Fibroblast of villous mesenchyme (primary cell): ENCODE measurements around the gene IGHMBP2. TPM values are rescaled to one million over a fixed set of nuclear protein-coding genes. Genes with fewer than 3 reads are reported as not detected.
"Not testable (repeated sequence)": the region's sequence is repeated elsewhere in the genome, so short reads cannot be mapped to it uniquely, and the experiment has no call there.

Experiments used
- DNase-seq: peaks from one replicate; pipeline ENCODE4 v3.0.0-alpha.2; 2010; ENCODE audit warnings: low read depth
- H3K4me3 ChIP-seq: 2 replicates; pipeline ENCODE4 v1.5.1; 2011; ENCODE audit warnings: low read depth, mild to moderate bottlenecking, low read length
- total RNA-seq: library from RNA; depleted of rRNA; stranded (reverse); fragments of >200 nt; gene quantifications from 2 replicates; pipeline ENCODE4 v1.2.3, GENCODE V29; 2012
- TF ChIP-seq, protein P1 (sequence below): IDR thresholded peaks from 2 replicates; pipeline ENCODE4 v1.5.1; 2012; ENCODE audit warnings: low read depth, mild to moderate bottlenecking, low read length; ENCODE audit not compliant: insufficient read depth

The IGHMBP2 gene
- total RNA-seq, 1 donor, result 9.9 TPM

DNA sequence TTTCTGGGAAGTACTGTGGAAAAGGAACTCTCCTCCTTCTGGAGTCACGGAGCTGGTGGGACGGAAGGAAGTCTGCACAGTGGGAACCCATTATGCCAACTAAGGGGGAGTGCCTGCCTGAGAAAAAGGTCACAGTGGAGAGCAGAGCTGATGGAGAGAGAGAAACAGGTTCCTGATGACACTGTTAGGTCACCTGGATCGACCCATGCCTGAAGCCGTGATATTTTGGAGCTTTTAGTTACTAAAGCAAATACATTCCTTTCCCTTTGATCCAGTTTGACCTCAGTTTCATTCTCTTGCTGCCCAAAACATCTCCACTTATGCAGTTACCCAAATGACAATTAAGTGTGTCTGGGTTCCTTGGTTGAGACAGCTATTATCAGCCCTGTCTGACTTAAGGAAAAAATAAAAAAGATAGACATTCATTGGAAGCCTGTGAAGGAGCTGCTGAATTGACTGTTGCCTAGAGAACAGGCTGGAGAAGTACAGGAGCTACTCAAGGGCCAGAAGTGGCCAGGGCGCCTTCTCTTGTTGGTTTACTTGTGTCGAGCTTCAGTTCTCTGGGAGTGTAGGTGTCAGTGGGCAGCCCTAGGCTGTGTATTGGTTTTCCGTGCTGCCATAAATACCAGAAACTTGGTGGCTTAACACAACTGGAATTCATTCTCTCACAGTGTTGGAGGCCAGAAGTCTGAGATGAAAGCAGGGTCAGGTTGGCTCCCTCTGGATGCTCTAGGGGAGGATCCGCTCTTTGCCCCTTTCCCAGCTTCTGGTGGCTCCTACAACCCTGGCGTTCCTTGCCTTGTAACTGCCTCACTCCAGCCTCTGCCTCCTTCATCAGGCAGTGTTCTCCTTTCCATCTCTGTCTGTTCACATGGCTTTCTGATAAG lies 63.4 kb downstream of the IGHMBP2 start:
- TF ChIP-seq, protein P1, sequence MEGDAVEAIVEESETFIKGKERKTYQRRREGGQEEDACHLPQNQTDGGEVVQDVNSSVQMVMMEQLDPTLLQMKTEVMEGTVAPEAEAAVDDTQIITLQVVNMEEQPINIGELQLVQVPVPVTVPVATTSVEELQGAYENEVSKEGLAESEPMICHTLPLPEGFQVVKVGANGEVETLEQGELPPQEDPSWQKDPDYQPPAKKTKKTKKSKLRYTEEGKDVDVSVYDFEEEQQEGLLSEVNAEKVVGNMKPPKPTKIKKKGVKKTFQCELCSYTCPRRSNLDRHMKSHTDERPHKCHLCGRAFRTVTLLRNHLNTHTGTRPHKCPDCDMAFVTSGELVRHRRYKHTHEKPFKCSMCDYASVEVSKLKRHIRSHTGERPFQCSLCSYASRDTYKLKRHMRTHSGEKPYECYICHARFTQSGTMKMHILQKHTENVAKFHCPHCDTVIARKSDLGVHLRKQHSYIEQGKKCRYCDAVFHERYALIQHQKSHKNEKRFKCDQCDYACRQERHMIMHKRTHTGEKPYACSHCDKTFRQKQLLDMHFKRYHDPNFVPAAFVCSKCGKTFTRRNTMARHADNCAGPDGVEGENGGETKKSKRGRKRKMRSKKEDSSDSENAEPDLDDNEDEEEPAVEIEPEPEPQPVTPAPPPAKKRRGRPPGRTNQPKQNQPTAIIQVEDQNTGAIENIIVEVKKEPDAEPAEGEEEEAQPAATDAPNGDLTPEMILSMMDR, result no peak
- DNase-seq, result no peak
- H3K4me3 ChIP-seq, result no peak overlapping the region

GRCh38 chr11:68968306-68969250 lies 64.9 kb downstream of the IGHMBP2 start:
- TF ChIP-seq, protein P1, result peak; percentile 36
- no peak overlapping the region for H3K4me3 ChIP-seq
- no peak for DNase-seq

- TF ChIP-seq, protein P1, result no peak
- DNase-seq, result no peak
- no peak overlapping the region for H3K4me3 ChIP-seq
Measured at GRCh38 chr11:68969386-68969785, 65.7 kb downstream of the IGHMBP2 start.

- DNase-seq, result no peak
- TF ChIP-seq, protein P1, result no peak
- no peak overlapping the region for H3K4me3 ChIP-seq
Measured at GRCh38 chr11:68970921-68971636, 67.4 kb downstream of the IGHMBP2 start.

DNA sequence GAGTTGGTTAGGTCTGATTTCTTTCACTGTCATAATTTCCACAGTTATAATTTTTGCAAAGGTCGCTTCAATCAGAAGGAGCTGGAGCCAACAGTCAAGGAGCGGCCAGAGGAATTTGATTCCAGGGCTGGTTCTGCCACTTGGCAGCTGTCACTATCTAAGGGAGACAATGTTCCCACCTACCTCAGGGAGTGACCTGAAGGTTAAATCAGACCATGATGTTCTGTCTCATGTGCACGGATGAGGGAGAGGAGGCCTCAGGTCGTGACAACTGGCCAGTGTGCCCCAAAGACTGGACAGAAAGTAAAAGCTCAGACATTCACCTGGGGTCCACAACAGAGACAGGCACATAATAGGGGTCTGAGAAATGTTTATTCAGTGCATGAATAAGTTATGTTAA lies 69.5 kb downstream of the IGHMBP2 start:
- TF ChIP-seq, protein P1, result no peak
- DNase-seq, result no peak
- H3K4me3 ChIP-seq, result no peak overlapping the region

- H3K4me3 ChIP-seq, DNase-seq: not testable (repeated sequence)
Measured at GRCh38 chr11:68973706-68974105, 70.0 kb downstream of the IGHMBP2 start.
